Astrocyte (in vitro differentiated cells and primary cell): ENCODE measurements around the gene KIF3C. TPM values are rescaled to one million over a fixed set of nuclear protein-coding genes. Genes with fewer than 3 reads are reported as not detected.

Experiments
- DNase-seq: peaks from one replicate; pipeline ENCODE4 v3.0.0-alpha.2; 2010; ENCODE audit warnings: low read depth
- FAIRE-seq: peaks from 2 replicates; lab custom pipeline; 2011; peaks lifted over from hg19 to GRCh38; lab: Jason Lieb, UNC
- H2AFZ ChIP-seq: 2 replicates; pipeline ENCODE4 v1.6.0; 2012; ENCODE audit warnings: low read depth, low read length, inconsistent platforms
- H3K27ac ChIP-seq: 2 replicates; pipeline ENCODE4 v1.5.1; 2011; ENCODE audit warnings: low read depth, low read length, inconsistent platforms
- H3K27me3 ChIP-seq: 2 replicates; pipeline ENCODE4 v1.6.0; 2011; ENCODE audit warnings: low read length, inconsistent platforms; ENCODE audit not compliant: insufficient read depth
- H3K36me3 ChIP-seq: 2 replicates; pipeline ENCODE4 v1.5.1; 2011; ENCODE audit warnings: low read length, inconsistent platforms; ENCODE audit not compliant: insufficient read depth
- H3K4me1 ChIP-seq: 2 replicates; pipeline ENCODE4 v1.5.1; 2011; ENCODE audit warnings: low read length, inconsistent platforms; ENCODE audit not compliant: insufficient read depth
- H3K4me2 ChIP-seq: 2 replicates; pipeline ENCODE4 v1.6.0; 2012; ENCODE audit warnings: low read length, inconsistent platforms
- H3K4me3 ChIP-seq: 2 replicates; pipeline ENCODE4 v1.5.1; 2011; ENCODE audit warnings: low read depth, mild to moderate bottlenecking, low read length, inconsistent platforms; ENCODE audit not compliant: insufficient read depth
- H3K79me2 ChIP-seq: 2 replicates; pipeline ENCODE4 v1.6.0; 2012; ENCODE audit warnings: mild to moderate bottlenecking, low read length, inconsistent platforms; ENCODE audit not compliant: insufficient read depth
- H3K9ac ChIP-seq: 2 replicates; pipeline ENCODE4 v1.6.0; 2012; ENCODE audit warnings: mild to moderate bottlenecking, low read length, inconsistent platforms
- H3K9me3 ChIP-seq: 2 replicates; pipeline ENCODE4 v1.5.1; 2012; ENCODE audit warnings: low read depth, mild to moderate bottlenecking, low read length, inconsistent platforms; ENCODE audit not compliant: insufficient read depth
- H4K20me1 ChIP-seq: 2 replicates; pipeline ENCODE4 v1.6.0; 2012; ENCODE audit warnings: low read length, inconsistent platforms; ENCODE audit not compliant: insufficient read depth
- H3K27ac Mint-ChIP-seq: one replicate; pipeline ENCODE4 v1.8.0; 2021; ENCODE audit warnings: mild to moderate bottlenecking, mixed read lengths; ENCODE audit not compliant: unreplicated experiment
- H3K27me3 Mint-ChIP-seq: one replicate; pipeline ENCODE4 v1.8.0; 2021; ENCODE audit warnings: low read depth, mixed read lengths; ENCODE audit not compliant: unreplicated experiment
- H3K36me3 Mint-ChIP-seq: one replicate; pipeline ENCODE4 v1.8.0; 2021; ENCODE audit warnings: low read depth, mixed read lengths; ENCODE audit not compliant: unreplicated experiment
- H3K4me1 Mint-ChIP-seq: one replicate; pipeline ENCODE4 v1.8.0; 2021; ENCODE audit warnings: low read depth, mixed read lengths; ENCODE audit not compliant: unreplicated experiment
- H3K4me3 Mint-ChIP-seq: one replicate; pipeline ENCODE4 v1.8.0; 2021; ENCODE audit warnings: mild to moderate bottlenecking, moderate library complexity, mixed read lengths; ENCODE audit not compliant: unreplicated experiment
- H3K9me3 Mint-ChIP-seq: one replicate; pipeline ENCODE4 v1.8.0; 2021; ENCODE audit warnings: mild to moderate bottlenecking, mixed read lengths; ENCODE audit not compliant: unreplicated experiment
- CTCF ChIP-seq: IDR thresholded peaks from 2 replicates; pipeline ENCODE4 v1.5.1; 2011; ENCODE audit warnings: low read depth, mild to moderate bottlenecking, inconsistent platforms, low read length, moderate library complexity; ENCODE audit not compliant: insufficient read depth
- EZH2 ChIP-seq: IDR thresholded peaks from 2 replicates; pipeline ENCODE4 v1.6.1; 2012; ENCODE audit warnings: mild to moderate bottlenecking, low read length, inconsistent platforms; ENCODE audit not compliant: insufficient read depth
- total RNA-seq: library from RNA; stranded (reverse); gene quantifications from 2 replicates; pipeline ENCODE4 v1.2.1, GENCODE V29; 2021

Gene KIF3C
- total RNA-seq, 1 donor from 2014 or later = 38.7 TPM

- FAIRE-seq (no peak), DNase-seq (no peak)
- no peak overlapping the region for H2AFZ ChIP-seq
- peaks cover 33% of the 10 kb centered on the region for H3K4me1 ChIP-seq
- H3K36me3 Mint-ChIP-seq = no peaks in the 10 kb centered on the region
- no peak overlapping the region for H3K4me3 ChIP-seq
- H3K36me3 ChIP-seq = no peaks in the 10 kb centered on the region
- H3K4me3 Mint-ChIP-seq = no peak overlapping the region
- H3K9me3 ChIP-seq = no peaks in the 10 kb centered on the region
- TF ChIP-seq EZH2 (no peak), CTCF (no peak)
- no peak overlapping the region for H3K9ac ChIP-seq
- no peak overlapping the region for H3K4me2 ChIP-seq
- no peak overlapping the region for H3K27ac Mint-ChIP-seq
- H3K27me3 ChIP-seq = no peaks in the 10 kb centered on the region
- H3K27me3 Mint-ChIP-seq = no peaks in the 10 kb centered on the region
- H3K4me1 Mint-ChIP-seq = peaks cover 40% of the 10 kb centered on the region
- no peaks in the 10 kb centered on the region for H3K79me2 ChIP-seq
- H3K27ac ChIP-seq = no peak overlapping the region
- peaks cover 2% of the 10 kb centered on the region for H3K9me3 Mint-ChIP-seq
- no peaks in the 10 kb centered on the region for H4K20me1 ChIP-seq
Observed at GRCh38 chr2:26013668-26014067, 31.4 kb upstream of the KIF3C start.

- Histone ChIP-seq H3K79me2 (no peaks in the 10 kb centered on the region), H3K9ac (peak overlapping the region; percentile 6), H3K27ac (no peak overlapping the region), H4K20me1 (no peaks in the 10 kb centered on the region), H2AFZ (no peak overlapping the region), H3K4me1 (peaks cover 22% of the 10 kb centered on the region), H3K9me3 (no peaks in the 10 kb centered on the region), H3K36me3 (no peaks in the 10 kb centered on the region), H3K4me2 (peak overlapping the region; percentile 56), H3K4me3 (no peak overlapping the region), H3K27me3 (no peaks in the 10 kb centered on the region)
- Mint-ChIP-seq H3K4me3 (peak overlapping the region; percentile 36), H3K9me3 (peaks cover 2% of the 10 kb centered on the region), H3K4me1 (peaks cover 27% of the 10 kb centered on the region), H3K27ac (peak overlapping the region; percentile 75), H3K36me3 (no peaks in the 10 kb centered on the region), H3K27me3 (no peaks in the 10 kb centered on the region)
- FAIRE-seq = no peak
- peak; percentile 61 for DNase-seq
- TF ChIP-seq EZH2 (no peak), CTCF (no peak)
Observed at GRCh38 chr2:26011990-26012856, 29.9 kb upstream of the KIF3C start.

- Histone ChIP-seq H3K27ac (no peak overlapping the region), H3K36me3 (no peaks in the 10 kb centered on the region), H3K9ac (no peak overlapping the region), H3K9me3 (no peaks in the 10 kb centered on the region), H2AFZ (no peak overlapping the region), H3K4me1 (peaks cover 22% of the 10 kb centered on the region), H3K79me2 (no peaks in the 10 kb centered on the region), H3K27me3 (no peaks in the 10 kb centered on the region), H4K20me1 (no peaks in the 10 kb centered on the region), H3K4me3 (no peak overlapping the region), H3K4me2 (peak overlapping the region; percentile 56)
- peaks cover 2% of the 10 kb centered on the region for H3K9me3 Mint-ChIP-seq
- peaks cover 24% of the 10 kb centered on the region for H3K4me1 Mint-ChIP-seq
- H3K27ac Mint-ChIP-seq = peak overlapping the region; percentile 75
- DNase-seq (no peak), FAIRE-seq (no peak)
- H3K27me3 Mint-ChIP-seq = no peaks in the 10 kb centered on the region
- H3K4me3 Mint-ChIP-seq = peak overlapping the region; percentile 36
- TF ChIP-seq EZH2 (no peak), CTCF (no peak)
- no peaks in the 10 kb centered on the region for H3K36me3 Mint-ChIP-seq
Observed at GRCh38 chr2:26011609-26011989, 29.3 kb upstream of the KIF3C start.
